ENCODE measurements around the gene IL36B.

Gene IL36B

GRCh38 chr2:113011108-113011507 lies 41.6 kb downstream of the IL36B start:
- TF ChIP-seq CTCF (conservative IDR thresholded peaks at IDR 0.05; ENCODE audit: low read depth, low read length) = no peak
- no peak overlapping the region for H3K4me3 ChIP-seq (ENCODE audit: low read length)
- no peak for DNase-seq (ENCODE audit: low read depth)

- no peak for TF ChIP-seq CTCF (conservative IDR thresholded peaks at IDR 0.05; ENCODE audit: low read depth, low read length)
- H3K4me3 ChIP-seq (ENCODE audit: low read length) = no peak overlapping the region
- DNase-seq (ENCODE audit: low read depth) = no peak
Measured at GRCh38 chr2:113010088-113010487, 42.6 kb downstream of the IL36B start.

- TF ChIP-seq CTCF (conservative IDR thresholded peaks at IDR 0.05; ENCODE audit: low read depth, low read length) = no peak
- DNase-seq (ENCODE audit: low read depth) = no peak
- no peak overlapping the region for H3K4me3 ChIP-seq (ENCODE audit: low read length)
Measured at GRCh38 chr2:113009622-113010021, 43.0 kb downstream of the IL36B start.

GRCh38 chr2:113007250-113007649 lies 45.4 kb downstream of the IL36B start:
- H3K4me3 ChIP-seq (ENCODE audit: low read length) = no peak overlapping the region
- DNase-seq (ENCODE audit: low read depth) = no peak
- no peak for TF ChIP-seq CTCF (conservative IDR thresholded peaks at IDR 0.05; ENCODE audit: low read depth, low read length)

- no peak within 1 kb of the TSS for H3K4me3 ChIP-seq (ENCODE audit: low read length)
- TF ChIP-seq CTCF (conservative IDR thresholded peaks at IDR 0.05; ENCODE audit: low read depth, low read length) = no peak
- DNase-seq (ENCODE audit: low read depth) = no peak
Measured at GRCh38 chr2:113005030-113005509, 47.6 kb downstream of the IL36B start, which contains the start of gene IL36A. Gene IL36A (plus strand): TSS chr2:113005459. CDS start chr2:113005872, 413 bp downstream.

GRCh38 chr2:113002677-113003076 lies 50.0 kb downstream of the IL36B start:
- DNase-seq (ENCODE audit: low read depth) = no peak
- no peak overlapping the region for H3K4me3 ChIP-seq (ENCODE audit: low read length)
- no peak for TF ChIP-seq CTCF (conservative IDR thresholded peaks at IDR 0.05; ENCODE audit: low read depth, low read length)

GRCh38 chr2:113000436-113000835 lies 52.2 kb downstream of the IL36B start:
- no peak for DNase-seq (ENCODE audit: low read depth)
- H3K4me3 ChIP-seq (ENCODE audit: low read length) = no peak overlapping the region
- TF ChIP-seq CTCF (conservative IDR thresholded peaks at IDR 0.05; ENCODE audit: low read depth, low read length) = no peak
